Measurements from ENCODE around the gene MAPK8.

DNA sequence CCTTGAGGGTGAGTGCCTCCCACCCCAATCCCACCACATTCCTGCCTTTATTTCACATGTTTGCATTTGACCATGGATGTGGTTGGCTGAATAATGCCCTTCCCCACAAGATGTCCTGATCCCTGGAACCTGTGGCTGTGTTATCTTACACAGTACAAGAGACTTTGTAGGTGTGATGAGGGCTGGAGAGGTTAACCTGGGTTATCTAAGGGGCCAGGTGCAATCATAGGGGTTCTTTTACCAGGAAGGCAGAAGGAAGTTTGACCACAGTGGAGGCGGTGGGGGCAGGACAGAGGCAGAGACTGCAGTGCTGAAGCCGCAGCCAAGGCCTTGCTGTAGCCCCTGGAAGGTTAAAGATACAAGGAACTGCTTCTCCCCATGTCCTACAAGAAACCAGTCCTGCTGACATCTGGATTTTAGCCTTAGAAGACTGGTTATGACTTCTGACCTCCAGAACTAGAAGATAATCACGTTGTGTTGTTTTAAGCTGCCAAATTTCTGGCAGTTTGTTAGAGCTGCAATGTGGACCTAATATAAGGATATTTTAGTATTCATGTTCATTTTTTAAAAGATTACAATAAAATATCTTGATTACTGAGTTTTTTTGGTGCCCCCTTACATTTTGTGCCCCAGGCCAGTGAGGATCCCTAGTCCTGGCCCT is 161.8 kb downstream of the MAPK8 start:
- TF ChIP-seq, protein P1, sequence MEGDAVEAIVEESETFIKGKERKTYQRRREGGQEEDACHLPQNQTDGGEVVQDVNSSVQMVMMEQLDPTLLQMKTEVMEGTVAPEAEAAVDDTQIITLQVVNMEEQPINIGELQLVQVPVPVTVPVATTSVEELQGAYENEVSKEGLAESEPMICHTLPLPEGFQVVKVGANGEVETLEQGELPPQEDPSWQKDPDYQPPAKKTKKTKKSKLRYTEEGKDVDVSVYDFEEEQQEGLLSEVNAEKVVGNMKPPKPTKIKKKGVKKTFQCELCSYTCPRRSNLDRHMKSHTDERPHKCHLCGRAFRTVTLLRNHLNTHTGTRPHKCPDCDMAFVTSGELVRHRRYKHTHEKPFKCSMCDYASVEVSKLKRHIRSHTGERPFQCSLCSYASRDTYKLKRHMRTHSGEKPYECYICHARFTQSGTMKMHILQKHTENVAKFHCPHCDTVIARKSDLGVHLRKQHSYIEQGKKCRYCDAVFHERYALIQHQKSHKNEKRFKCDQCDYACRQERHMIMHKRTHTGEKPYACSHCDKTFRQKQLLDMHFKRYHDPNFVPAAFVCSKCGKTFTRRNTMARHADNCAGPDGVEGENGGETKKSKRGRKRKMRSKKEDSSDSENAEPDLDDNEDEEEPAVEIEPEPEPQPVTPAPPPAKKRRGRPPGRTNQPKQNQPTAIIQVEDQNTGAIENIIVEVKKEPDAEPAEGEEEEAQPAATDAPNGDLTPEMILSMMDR (IDR thresholded peaks at IDR 0.05) = no peak
- no peak for TF ChIP-seq POLR2AphosphoS5 (IDR thresholded peaks at IDR 0.05)
